Upper lobe of right lung (tissue), 1 donor: ENCODE results near the gene PABPN1. TPM values are rescaled to one million over a fixed set of nuclear protein-coding genes. Genes with fewer than 3 reads are reported as not detected.

Experiments
- ATAC-seq: fragments of 200-7000 bp; cut with Tn5 transposase; one replicate; pipeline ENCODE4 v1.9.1; 2020; ENCODE audit warnings: mild to moderate bottlenecking, moderate library complexity
- DNase-seq: peaks from one replicate; pipeline ENCODE4 v3.0.0-alpha.2; 2020
- H3K27ac ChIP-seq: fragments of 200-600 bp; one replicate; pipeline ENCODE4 v1.8.0; 2022
- H3K27me3 ChIP-seq: fragments of 200-600 bp; one replicate; pipeline ENCODE4 v1.8.0; 2022; ENCODE audit warnings: mild to moderate bottlenecking
- H3K36me3 ChIP-seq: fragments of 200-600 bp; one replicate; pipeline ENCODE4 v1.8.0; 2022
- H3K4me1 ChIP-seq: fragments of 200-600 bp; one replicate; pipeline ENCODE4 v1.8.0; 2022
- H3K4me3 ChIP-seq: fragments of 200-600 bp; one replicate; pipeline ENCODE4 v1.8.0; 2022; ENCODE audit warnings: mild to moderate bottlenecking
- H3K9me3 ChIP-seq: fragments of 200-600 bp; one replicate; pipeline ENCODE4 v1.8.0; 2022
- CTCF ChIP-seq: fragments of 200-600 bp; IDR thresholded peaks from one replicate; pipeline ENCODE4 v1.8.0; 2022; ENCODE audit warnings: antibody characterized with exemption
- intact Hi-C: fragments of 100-400 bp; cut with DNase I; formaldehyde crosslinking; loops from one replicate; pipeline ENCODE4 v1.11.0; 2022
- total RNA-seq: library from RNA; stranded (reverse); fragmentation: NEBNext Ultra II Directional; extraction: Animal tissue kit (Norgen Biotek cat#: 25700); gene quantifications from one replicate; pipeline ENCODE4 v1.2.1, GENCODE V29; 2021
- donor health status: DM: no; HTN: yes; CAD: no; lungs with severe emphysema.

Gene PABPN1
- total RNA-seq, 1 donor from 2014 or later, result 118 TPM

- DNase-seq, result peak; percentile 95
Observed at GRCh38 chr14:23306412-23307145, 14.7 kb upstream of the PABPN1 start, which contains the start of gene BCL2L2. TSS of gene BCL2L2 (plus strand) at chr14:23306833. CDS start at chr14:23307768, 935 bp downstream.

DNA sequence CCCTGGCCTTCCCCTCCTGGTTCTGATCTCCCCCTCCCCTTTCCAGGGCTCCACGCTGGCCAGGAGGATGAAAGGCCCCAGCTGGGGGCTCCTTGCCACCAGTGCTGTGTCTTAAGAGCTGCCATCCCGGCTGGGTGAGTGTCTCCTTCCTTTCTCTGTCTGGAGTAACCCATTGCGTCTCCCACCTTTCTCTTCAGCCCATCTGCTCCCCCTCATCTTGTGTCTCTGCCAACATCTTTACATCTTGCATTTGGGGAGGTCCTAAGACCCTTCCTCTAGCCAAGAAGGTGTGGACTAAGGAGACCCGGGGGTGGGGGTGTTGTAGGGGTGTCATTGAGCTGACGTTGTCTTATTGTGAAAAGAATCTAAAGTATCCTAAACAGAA lies 14.1 kb upstream of the PABPN1 start:
- intact Hi-C loops, result no loop called here
- DNase-seq, result no peak
- no peaks in the 10 kb centered on the region for H3K9me3 ChIP-seq
- no peak for ATAC-seq
- H3K27me3 ChIP-seq, result no peaks in the 10 kb centered on the region
- no peak for TF ChIP-seq CTCF
- peak overlapping the region; percentile 89 for H3K27ac ChIP-seq
- peak overlapping the region; percentile 79 for H3K4me3 ChIP-seq
- peaks cover 33% of the 10 kb centered on the region for H3K4me1 ChIP-seq
- H3K36me3 ChIP-seq, result peaks cover 19% of the 10 kb centered on the region

More at GRCh38 chr14:23306412-23307145, 14.7 kb upstream of the PABPN1 start, which contains the start of gene BCL2L2:
- Histone ChIP-seq H3K9me3 (no peaks in the 10 kb centered on the region), H3K27ac (peak within 1 kb of the TSS; percentile 89), H3K36me3 (peaks cover 19% of the 10 kb centered on the region), H3K27me3 (no peaks in the 10 kb centered on the region), H3K4me3 (peak within 1 kb of the TSS; percentile 79), H3K4me1 (peaks cover 33% of the 10 kb centered on the region)
- no peak for TF ChIP-seq CTCF
- ATAC-seq, result peak; percentile 82
- intact Hi-C loops, result no loop called here

- no peak for TF ChIP-seq CTCF
- no peak for ATAC-seq
- intact Hi-C loops, result no loop called here
- Histone ChIP-seq H3K27me3 (no peaks in the 10 kb centered on the region), H3K36me3 (peaks cover 19% of the 10 kb centered on the region), H3K4me3 (peak overlapping the region; percentile 79), H3K27ac (no peak overlapping the region), H3K9me3 (no peaks in the 10 kb centered on the region), H3K4me1 (peaks cover 31% of the 10 kb centered on the region)
- no peak for DNase-seq
Observed at GRCh38 chr14:23307687-23308644, 13.3 kb upstream of the PABPN1 start.

DNA sequence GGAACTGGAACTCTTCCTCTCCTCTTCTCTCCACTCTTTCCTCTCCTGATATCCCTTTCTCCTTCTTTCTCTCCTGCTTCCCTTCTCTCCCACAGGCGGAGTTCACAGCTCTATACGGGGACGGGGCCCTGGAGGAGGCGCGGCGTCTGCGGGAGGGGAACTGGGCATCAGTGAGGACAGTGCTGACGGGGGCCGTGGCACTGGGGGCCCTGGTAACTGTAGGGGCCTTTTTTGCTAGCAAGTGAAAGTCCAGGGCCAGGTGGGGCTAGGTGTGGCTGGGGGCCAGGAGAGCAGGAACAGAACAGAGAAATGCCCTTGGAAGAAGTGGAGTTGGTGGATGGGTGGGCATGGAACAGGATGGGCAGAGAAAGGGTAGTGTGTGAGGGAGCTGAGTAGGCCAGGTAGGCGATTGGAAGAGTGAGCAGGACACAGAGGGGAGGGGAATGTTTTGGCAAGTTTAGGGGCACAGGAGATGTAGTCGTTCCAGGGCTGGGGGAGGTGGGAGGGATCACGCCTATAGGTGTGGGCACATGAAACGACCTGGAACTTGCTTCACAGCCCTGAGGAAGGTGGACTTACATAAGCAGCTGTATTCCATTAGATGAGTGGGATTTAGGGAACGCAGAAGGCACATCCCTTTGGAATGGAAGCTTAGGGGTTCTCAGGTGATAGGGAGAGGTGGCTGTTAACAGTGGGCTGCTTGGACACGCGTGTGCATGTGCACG lies 12.4 kb upstream of the PABPN1 start:
- Histone ChIP-seq H3K36me3 (peaks cover 19% of the 10 kb centered on the region), H3K27me3 (no peaks in the 10 kb centered on the region), H3K27ac (no peak overlapping the region), H3K4me1 (peaks cover 29% of the 10 kb centered on the region), H3K4me3 (no peak overlapping the region), H3K9me3 (no peaks in the 10 kb centered on the region)
- intact Hi-C loops, result no loop called here
- TF ChIP-seq CTCF, result no peak
- ATAC-seq, result no peak
- DNase-seq, result no peak

- TF ChIP-seq CTCF, result no peak
- Histone ChIP-seq H3K27ac (no peak overlapping the region), H3K4me3 (no peak overlapping the region), H3K36me3 (peaks cover 27% of the 10 kb centered on the region), H3K4me1 (peaks cover 26% of the 10 kb centered on the region), H3K9me3 (no peaks in the 10 kb centered on the region), H3K27me3 (no peaks in the 10 kb centered on the region)
- DNase-seq (no peak), ATAC-seq (no peak)
- intact Hi-C loops, result no loop called here
Observed at GRCh38 chr14:23310546-23310945, 10.7 kb upstream of the PABPN1 start.
